Stimulated activated naive B cell treated with anti-CD40 and anti-IgM and Interleukin-4, amounts not matched to agents 10 μg/mL and 1 μg/mL and 100 μg/mL, for 72 hours (primary cell): ENCODE data around the gene MYBPC3.

Source experiments
- ATAC-seq, 2 donors: fragments of 150-1000 bp; cut with Tn5 transposase; replicated peaks; 2 replicates each; pipeline ENCODE4 v1.10.0; 2021; ENCODE audit warnings: moderate library complexity in 1 of 2
- DNase-seq: peaks from one replicate; pipeline ENCODE4 v3.0.0; 2021
- H3K27ac Mint-ChIP-seq: one replicate; pipeline ENCODE4 v1.8.0; 2022; ENCODE audit warnings: mild to moderate bottlenecking, mixed read lengths
- H3K27me3 Mint-ChIP-seq, 2 donors: one replicate each; pipeline ENCODE4 v1.8.0; 2022; ENCODE audit warnings: mixed read lengths in 2 of 2
- H3K36me3 Mint-ChIP-seq, 2 donors: one replicate each; pipeline ENCODE4 v1.8.0; 2022; ENCODE audit warnings: mixed read lengths in 2 of 2, mild to moderate bottlenecking in 1 of 2
- H3K4me1 Mint-ChIP-seq, 2 donors: one replicate each; pipeline ENCODE4 v1.8.0; 2022; ENCODE audit warnings: mixed read lengths in 2 of 2, mild to moderate bottlenecking in 1 of 2
- H3K4me3 Mint-ChIP-seq, 2 donors: one replicate each; pipeline ENCODE4 v1.8.0; 2022; ENCODE audit warnings: mild to moderate bottlenecking in 2 of 2, mixed read lengths in 2 of 2, moderate library complexity in 1 of 2
- H3K9me3 Mint-ChIP-seq, 2 donors: one replicate each; pipeline ENCODE4 v1.8.0; 2022; ENCODE audit warnings: mixed read lengths in 2 of 2, mild to moderate bottlenecking in 1 of 2

The MYBPC3 gene

GRCh38 chr11:47391077-47391583 lies 38.6 kb upstream of the MYBPC3 start:
- Mint-ChIP-seq H3K4me3 (no peak overlapping the region), H3K9me3 (no peaks in the 10 kb centered on the region), H3K27ac (peak overlapping the region; percentile 88), H3K27me3 (no peaks in the 10 kb centered on the region), H3K4me1 (peaks cover 45 to 81% of the 10 kb centered on the region in 2 donors), H3K36me3 (no peaks in the 10 kb centered on the region)
- ATAC-seq, result peak; percentile 54 to 55
- peak; percentile 42 for DNase-seq

- ATAC-seq (no peak), DNase-seq (no peak)
- Mint-ChIP-seq H3K36me3 (no peaks in the 10 kb centered on the region), H3K4me3 (no peak overlapping the region), H3K4me1 (peaks cover 40 to 73% of the 10 kb centered on the region in 2 donors), H3K27me3 (no peaks in the 10 kb centered on the region), H3K9me3 (no peaks in the 10 kb centered on the region), H3K27ac (peak overlapping the region; percentile 88)
Observed at GRCh38 chr11:47390422-47390760, 37.9 kb upstream of the MYBPC3 start.

GRCh38 chr11:47389577-47390421 lies 37.3 kb upstream of the MYBPC3 start:
- Mint-ChIP-seq H3K27me3 (no peaks in the 10 kb centered on the region), H3K4me1 (peaks cover 38 to 67% of the 10 kb centered on the region in 2 donors), H3K9me3 (no peaks in the 10 kb centered on the region), H3K36me3 (no peaks in the 10 kb centered on the region), H3K27ac (peak overlapping the region; percentile 88), H3K4me3 (no peak overlapping the region)
- DNase-seq (no peak), ATAC-seq (no peak)

GRCh38 chr11:47388697-47389576 lies 36.4 kb upstream of the MYBPC3 start:
- no peaks in the 10 kb centered on the region for H3K9me3 Mint-ChIP-seq
- H3K4me1 Mint-ChIP-seq, result peaks cover 34 to 59% of the 10 kb centered on the region in 2 donors
- H3K27ac Mint-ChIP-seq, result peak overlapping the region; percentile 82
- ATAC-seq, result no peak
- no peak for DNase-seq
- no peaks in the 10 kb centered on the region for H3K27me3 Mint-ChIP-seq
- no peak overlapping the region for H3K4me3 Mint-ChIP-seq
- H3K36me3 Mint-ChIP-seq, result no peaks in the 10 kb centered on the region

GRCh38 chr11:47387944-47388696 lies 35.6 kb upstream of the MYBPC3 start:
- H3K27me3 Mint-ChIP-seq, result no peaks in the 10 kb centered on the region
- H3K36me3 Mint-ChIP-seq, result no peaks in the 10 kb centered on the region
- H3K9me3 Mint-ChIP-seq, result no peaks in the 10 kb centered on the region
- H3K27ac Mint-ChIP-seq, result peak overlapping the region; percentile 51
- DNase-seq, result no peak
- peak; percentile 26 to 32 for ATAC-seq
- no peak overlapping the region for H3K4me3 Mint-ChIP-seq
- peaks cover 31 to 50% of the 10 kb centered on the region in 2 donors for H3K4me1 Mint-ChIP-seq

GRCh38 chr11:47384498-47384897 lies 32.0 kb upstream of the MYBPC3 start:
- H3K27ac Mint-ChIP-seq, result no peak overlapping the region
- no peak for ATAC-seq
- H3K4me3 Mint-ChIP-seq, result no peak overlapping the region
- DNase-seq, result no peak
- H3K27me3 Mint-ChIP-seq, result no peaks in the 10 kb centered on the region
- H3K9me3 Mint-ChIP-seq, result no peaks in the 10 kb centered on the region
- no peaks in the 10 kb centered on the region for H3K36me3 Mint-ChIP-seq
- peaks cover 12 to 23% of the 10 kb centered on the region in 2 donors for H3K4me1 Mint-ChIP-seq

GRCh38 chr11:47383071-47383470 lies 30.6 kb upstream of the MYBPC3 start:
- Mint-ChIP-seq H3K9me3 (no peaks in the 10 kb centered on the region), H3K4me1 (peaks cover 8 to 9% of the 10 kb centered on the region in 2 donors), H3K4me3 (no peak overlapping the region), H3K27me3 (no peaks in the 10 kb centered on the region), H3K27ac (no peak overlapping the region), H3K36me3 (peaks cover under 1 to 2% of the 10 kb centered on the region in 2 donors)
- ATAC-seq (no peak), DNase-seq (no peak)

GRCh38 chr11:47380078-47380477 lies 27.6 kb upstream of the MYBPC3 start:
- H3K4me3 Mint-ChIP-seq, result no peak overlapping the region
- no peaks in the 10 kb centered on the region for H3K27me3 Mint-ChIP-seq
- peaks cover 16 to 24% of the 10 kb centered on the region in 2 donors for H3K36me3 Mint-ChIP-seq
- H3K27ac Mint-ChIP-seq, result no peak overlapping the region
- DNase-seq (no peak), ATAC-seq (no peak)
- peaks cover 16 to 26% of the 10 kb centered on the region in 2 donors for H3K4me1 Mint-ChIP-seq
- no peaks in the 10 kb centered on the region for H3K9me3 Mint-ChIP-seq

- no peaks in the 10 kb centered on the region for H3K27me3 Mint-ChIP-seq
- peaks cover 24 to 34% of the 10 kb centered on the region in 2 donors for H3K4me1 Mint-ChIP-seq
- peaks cover 23 to 31% of the 10 kb centered on the region in 2 donors for H3K36me3 Mint-ChIP-seq
- H3K27ac Mint-ChIP-seq, result no peak overlapping the region
- DNase-seq (no peak), ATAC-seq (no peak)
- no peaks in the 10 kb centered on the region for H3K9me3 Mint-ChIP-seq
- H3K4me3 Mint-ChIP-seq, result no peak overlapping the region
Observed at GRCh38 chr11:47379317-47379716, 26.8 kb upstream of the MYBPC3 start.

- no peak overlapping the region for H3K4me3 Mint-ChIP-seq
- ATAC-seq, result peak; percentile 4 to 6
Observed at GRCh38 chr11:47378836-47379170, 26.3 kb upstream of the MYBPC3 start.

GRCh38 chr11:47378010-47378835 lies 25.7 kb upstream of the MYBPC3 start, which contains the start of gene SPI1:
SPI1 (minus strand) TSS chr11:47378547; CDS start chr11:47378353, 194 bp downstream.
- peak; percentile 82 to 85 for ATAC-seq

More at GRCh38 chr11:47378836-47379170, 26.3 kb upstream of the MYBPC3 start:
- DNase-seq, result no peak
- Mint-ChIP-seq H3K9me3 (no peaks in the 10 kb centered on the region), H3K27me3 (no peaks in the 10 kb centered on the region), H3K27ac (no peak overlapping the region), H3K4me1 (peaks cover 27 to 39% of the 10 kb centered on the region in 2 donors), H3K36me3 (peaks cover 23 to 31% of the 10 kb centered on the region in 2 donors)

GRCh38 chr11:47377571-47378009 lies 25.1 kb upstream of the MYBPC3 start:
- Mint-ChIP-seq H3K27me3 (no peaks in the 10 kb centered on the region), H3K36me3 (peaks cover 26 to 36% of the 10 kb centered on the region in 2 donors), H3K9me3 (no peaks in the 10 kb centered on the region), H3K4me1 (peaks cover 30 to 48% of the 10 kb centered on the region in 2 donors), H3K4me3 (no peak overlapping the region), H3K27ac (no peak overlapping the region)
- ATAC-seq (peak; percentile 27 to 38), DNase-seq (no peak)

More at GRCh38 chr11:47378010-47378835, 25.7 kb upstream of the MYBPC3 start, which contains the start of gene SPI1:
- Mint-ChIP-seq H3K9me3 (no peaks in the 10 kb centered on the region), H3K27ac (no peak within 1 kb of the TSS), H3K4me1 (peaks cover 28 to 43% of the 10 kb centered on the region in 2 donors), H3K4me3 (no peak within 1 kb of the TSS), H3K36me3 (peaks cover 23 to 31% of the 10 kb centered on the region in 2 donors), H3K27me3 (no peaks in the 10 kb centered on the region)
- peak; percentile 77 for DNase-seq
